Activated T-helper 1 cell treated with anti-CD3 and anti-CD28 coated beads, Interleukin-2, amount 50 U/mL, for 16 hours (primary cell): ENCODE results near the gene PNPLA2.

Experiments used
- DNase-seq, 2 donors: peaks; one replicate each; pipeline ENCODE4 v3.0.0-alpha.2; 2020; ENCODE audit warnings: low read depth in 1 of 2, low spot score in 1 of 2

Gene PNPLA2

DNA sequence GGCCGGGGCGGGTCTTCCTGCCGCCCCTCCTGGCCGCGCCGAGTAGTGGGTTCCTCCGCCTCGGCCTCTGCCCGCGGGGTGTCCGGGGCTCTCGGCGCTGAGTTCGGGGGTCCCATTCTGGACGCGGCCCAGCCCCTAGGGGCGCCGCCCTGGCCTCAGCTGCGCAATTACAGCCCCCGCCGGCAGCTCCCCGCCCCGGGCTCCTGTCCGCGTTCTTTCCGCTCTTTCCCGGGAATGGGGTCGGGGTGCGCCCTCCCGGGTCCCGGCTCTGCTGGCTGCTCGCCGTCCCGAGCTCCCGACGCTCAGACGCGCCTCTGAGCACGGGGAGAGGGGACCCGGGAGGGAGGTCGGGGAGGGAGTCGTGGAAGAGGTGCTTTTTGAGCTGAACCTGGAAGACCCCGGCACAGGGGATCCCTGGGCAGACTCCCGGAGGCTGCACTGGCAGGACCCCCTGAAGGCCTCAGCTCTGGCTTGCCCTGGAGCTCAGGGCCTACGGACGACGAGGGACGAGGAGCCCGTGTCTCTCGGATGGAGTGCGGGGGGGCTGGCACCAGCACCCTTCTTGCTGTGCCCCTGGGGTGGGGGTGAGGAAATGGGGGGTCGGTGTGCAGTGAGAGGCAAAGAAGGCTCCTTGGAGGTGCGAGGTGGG lies 24.5 kb downstream of the PNPLA2 start:
- no peak for DNase-seq

- no peak for DNase-seq
Observed at GRCh38 chr11:843818-844692, 25.3 kb downstream of the PNPLA2 start.

GRCh38 chr11:844693-845644 lies 26.3 kb downstream of the PNPLA2 start:
- no peak for DNase-seq

GRCh38 chr11:845872-846495 lies 27.3 kb downstream of the PNPLA2 start:
- no peak for DNase-seq

GRCh38 chr11:846496-847098 lies 27.9 kb downstream of the PNPLA2 start:
- DNase-seq, result no peak

DNA sequence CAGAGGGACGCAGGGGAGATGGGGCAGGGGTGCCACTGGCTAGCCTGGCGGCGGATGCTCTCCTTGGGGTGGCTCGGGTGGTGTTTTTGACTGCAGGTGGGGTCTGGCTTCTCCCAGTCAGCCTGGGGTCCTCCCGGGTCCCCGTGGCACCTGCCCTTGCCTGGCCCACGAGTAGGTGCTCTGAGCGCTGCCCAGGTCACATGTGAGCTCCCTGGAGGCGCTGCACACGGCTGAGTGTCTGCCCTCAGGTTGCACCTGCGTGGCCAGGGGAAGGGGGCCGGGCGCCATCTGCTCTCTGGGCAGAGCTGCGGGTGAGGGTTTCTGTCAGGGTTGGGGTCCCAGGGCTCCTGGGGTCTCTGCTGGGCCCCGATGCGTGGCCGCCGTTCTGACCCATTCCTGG lies 29.2 kb downstream of the PNPLA2 start:
- no peak for DNase-seq

GRCh38 chr11:848380-848931 lies 29.7 kb downstream of the PNPLA2 start:
- DNase-seq, result peak; percentile 37 to 47

DNA sequence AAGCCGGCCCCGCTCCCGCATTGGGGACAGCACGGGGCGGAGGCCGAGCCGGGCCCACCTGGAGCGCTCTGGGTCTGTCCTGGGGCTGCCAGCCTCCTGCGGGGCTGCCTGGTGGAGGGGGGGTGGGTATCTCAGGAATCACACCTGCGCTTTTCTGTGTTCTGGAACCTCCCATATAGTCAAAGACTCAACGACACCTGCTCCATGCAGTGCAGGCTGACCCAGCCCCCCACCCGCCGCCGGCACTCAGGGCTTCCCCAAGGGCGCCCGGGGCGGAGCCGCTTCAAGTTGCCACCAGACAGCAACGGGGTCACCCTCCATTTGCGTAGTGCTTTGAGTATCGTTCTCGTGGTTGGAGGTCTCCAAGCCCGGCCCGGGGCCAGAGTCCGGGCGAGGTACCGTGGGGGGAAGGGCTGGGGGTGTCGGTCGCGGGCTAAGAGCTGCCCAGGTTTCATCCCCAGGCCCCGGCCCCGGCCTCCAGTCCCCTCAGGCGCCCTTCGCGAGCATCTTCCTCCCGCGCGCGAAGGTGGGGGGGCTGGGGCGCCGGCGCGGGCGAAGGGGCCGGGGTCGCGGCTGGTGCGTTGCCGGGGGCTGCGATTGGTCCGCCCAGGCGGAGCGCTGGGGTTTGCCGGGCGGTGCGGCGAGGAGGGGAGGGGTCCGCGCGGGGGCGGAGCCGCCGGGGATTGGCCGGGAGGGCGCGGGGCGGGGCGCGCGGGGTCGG lies 30.6 kb downstream of the PNPLA2 start:
- DNase-seq, result no peak

DNA sequence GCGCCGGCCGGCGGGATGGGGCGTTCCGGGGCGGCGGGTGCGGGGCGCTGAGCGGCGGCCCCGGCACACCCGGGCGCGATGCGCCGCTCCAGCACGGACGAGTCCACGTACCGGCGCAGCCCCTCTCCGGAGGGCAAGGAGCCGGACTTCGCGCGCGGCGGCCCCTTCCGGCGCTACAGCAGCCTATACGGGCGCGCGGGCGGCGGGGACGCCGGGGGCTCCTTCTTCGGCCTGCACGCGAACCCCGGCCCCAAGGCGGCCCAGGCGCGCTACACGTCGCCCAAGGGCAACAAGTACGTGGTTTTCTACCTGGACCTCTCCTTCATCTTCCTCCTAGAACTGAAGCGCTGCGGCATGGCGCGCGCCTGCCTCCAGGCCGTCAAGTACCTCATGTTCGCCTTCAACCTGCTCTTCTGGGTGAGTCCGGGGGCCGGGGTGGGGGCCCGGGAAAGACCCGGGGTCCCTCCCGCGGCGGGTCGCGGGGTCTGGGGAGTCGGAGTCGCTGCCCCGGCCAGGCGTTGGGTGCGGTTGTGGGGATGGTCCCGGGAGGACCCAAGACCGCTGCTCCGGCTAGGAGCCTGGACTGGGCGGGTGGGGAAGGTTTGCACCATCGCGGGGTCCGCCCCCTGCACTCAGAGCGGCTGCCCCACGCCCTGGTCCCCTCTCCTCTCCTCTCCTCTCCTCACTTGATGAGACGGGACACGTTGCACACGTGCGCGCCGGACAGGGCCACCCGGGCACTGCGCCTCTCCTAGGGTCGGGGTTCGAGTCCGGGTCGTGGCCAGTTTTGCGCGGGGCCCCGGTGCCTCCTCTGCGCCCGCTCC lies 31.4 kb downstream of the PNPLA2 start:
- DNase-seq, result no peak

- DNase-seq, result no peak
Observed at GRCh38 chr11:850775-851763, 32.4 kb downstream of the PNPLA2 start.

DNA sequence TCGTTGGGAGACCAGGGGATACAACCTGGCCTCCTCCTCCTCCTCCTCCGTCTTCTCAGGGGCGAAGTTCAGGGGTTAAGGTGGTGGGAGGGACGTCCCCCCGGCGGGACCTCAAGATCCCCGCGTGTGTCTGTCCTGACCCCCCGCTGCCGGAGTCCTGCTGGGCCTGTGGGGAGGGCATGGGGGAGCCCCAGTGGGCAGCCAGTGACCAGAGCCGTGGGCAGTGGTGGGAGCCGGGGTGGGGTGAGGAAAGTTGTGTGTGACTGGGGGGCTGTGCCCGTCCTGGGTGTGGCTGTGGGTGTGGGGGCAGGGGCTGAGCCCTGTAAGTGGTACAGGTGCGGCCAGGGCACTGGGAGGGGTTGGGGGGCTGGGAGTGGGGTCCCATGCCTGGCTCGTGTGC lies 34.0 kb downstream of the PNPLA2 start:
- no peak for DNase-seq

DNA sequence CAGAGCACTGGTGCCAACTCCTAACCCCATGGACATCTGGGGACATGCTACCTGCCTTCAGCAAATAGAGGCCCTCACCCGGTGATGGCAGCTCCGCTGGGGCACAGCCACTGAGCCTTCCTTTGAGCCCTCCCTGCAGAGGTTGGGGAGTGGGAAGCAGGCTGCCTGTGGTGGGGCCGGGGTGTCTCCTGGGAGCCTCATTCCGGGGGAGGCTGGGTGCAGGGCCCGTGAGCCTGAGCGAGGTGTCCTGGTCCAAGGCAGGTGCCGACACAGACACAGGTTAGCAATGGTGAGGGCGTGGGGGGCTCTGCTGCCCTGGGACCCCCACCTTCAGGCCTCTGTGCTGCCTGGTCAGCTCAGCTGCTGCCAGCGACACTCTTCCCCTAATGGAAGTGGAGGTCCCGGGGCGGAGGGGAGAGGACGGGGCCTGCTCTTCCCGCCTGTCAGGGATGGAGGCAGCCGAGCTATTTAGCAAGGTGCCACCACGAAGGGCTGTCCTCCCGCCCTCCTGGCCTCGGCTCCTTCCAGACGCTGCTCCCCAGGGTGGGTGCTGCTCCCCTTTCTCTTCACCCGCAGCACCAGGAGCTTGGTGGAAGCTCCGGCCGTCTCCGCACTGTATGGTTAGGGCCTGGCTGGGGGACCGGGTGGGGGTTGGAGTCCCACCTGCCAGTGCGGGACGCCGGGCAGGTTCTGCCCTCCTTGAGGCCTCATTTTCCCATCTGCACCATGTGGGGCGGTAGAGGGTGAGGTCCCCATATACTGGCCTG lies 35.2 kb downstream of the PNPLA2 start:
- no peak for DNase-seq

- no peak for DNase-seq
Observed at GRCh38 chr11:854601-855329, 36.1 kb downstream of the PNPLA2 start.

- no peak for DNase-seq
Observed at GRCh38 chr11:855330-855674, 36.6 kb downstream of the PNPLA2 start.

- no peak for DNase-seq
Observed at GRCh38 chr11:855796-856195, 37.1 kb downstream of the PNPLA2 start.

- DNase-seq, result no peak
Observed at GRCh38 chr11:856397-856796, 37.7 kb downstream of the PNPLA2 start.
